Lower leg skin (tissue), 4 donors: ENCODE results near the gene SCTR. TPM values are rescaled to one million over a fixed set of nuclear protein-coding genes. Genes with fewer than 3 reads are reported as not detected.

Experiments used
- DNase-seq, 2 donors: peaks; one replicate each; pipeline ENCODE4 v3.0.0-alpha.2; 2019; ENCODE audit warnings: low spot score in 2 of 2
- H3K4me3 ChIP-seq: fragments of 200-600 bp; sonication (generic); 2 replicates; pipeline ENCODE4 v1.5.1; 2017; ENCODE audit warnings: mild to moderate bottlenecking, low read depth; ENCODE audit not compliant: poor library complexity, severe bottlenecking
- CTCF ChIP-seq, 3 donors: fragments of 450-650 bp; IDR thresholded peaks; one replicate each; pipeline ENCODE4 v1.5.1; 2016; ENCODE audit warnings: antibody characterized with exemption in 3 of 3, mild to moderate bottlenecking in 3 of 3, moderate library complexity in 2 of 3
- POLR2A ChIP-seq, 2 donors: fragments of 450-650 bp; IDR thresholded peaks; one replicate each; pipeline ENCODE4 v1.6.1; 2016 to 2017; ENCODE audit warnings: antibody characterized with exemption in 2 of 2, mild to moderate bottlenecking in 1 of 2, moderate library complexity in 1 of 2
- WGBS, 2 donors: methylation state at CpG; one replicate each; pipeline ENCODE4 v1.1.5; 2018; 5-methylcytosine and 5-hydroxymethylcytosine counted together
- intact Hi-C: fragments of 100-400 bp; cut with DNase I; formaldehyde crosslinking; loops from one replicate; pipeline ENCODE4 v1.15.0; 2023; ENCODE audit warnings: low total_unique reads
- total RNA-seq, 4 donors: library from RNA; depleted of rRNA; stranded (reverse); fragments of >200 nt; gene quantifications; one replicate each; pipeline ENCODE4 v1.1.0, GENCODE V29; 2016

Gene SCTR
- total RNA-seq, 4 donors from 2014 or later = not detected

GRCh38 chr2:119448427-119449141, 75.7 kb downstream of the SCTR start:
- 83 to 84% methylated on average over 9 of the region's 9 CpGs for WGBS, 2 donors
- H3K4me3 ChIP-seq = no peak overlapping the region
- no peak for DNase-seq
- TF ChIP-seq POLR2A (IDR thresholded peaks at IDR 0.05) (no peak), CTCF (IDR thresholded peaks at IDR 0.05) (no peak)
- intact Hi-C loops = no loop called here

DNA sequence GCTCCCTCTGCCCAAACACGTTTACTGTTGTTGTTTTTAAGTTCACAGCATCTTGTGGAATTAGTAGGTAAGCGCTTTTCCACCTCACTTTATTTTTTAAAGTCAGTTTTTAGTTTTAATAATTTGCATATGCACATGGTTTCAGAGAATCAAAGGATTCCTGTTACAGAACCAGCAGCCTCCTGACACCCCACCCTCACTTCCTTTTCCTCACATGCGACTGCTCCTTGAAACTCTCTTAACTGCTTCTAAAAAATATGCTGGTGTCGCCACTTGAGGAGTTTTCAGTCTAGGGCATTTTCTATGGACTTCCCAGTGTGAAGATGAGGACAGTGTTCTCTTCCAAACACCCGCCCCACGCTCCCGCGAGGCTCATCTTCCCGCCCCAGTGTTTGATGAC, 78.2 kb downstream of the SCTR start:
- intact Hi-C loops = no loop called here
- WGBS, 2 donors = 70 to 74% methylated on average over 9 of the region's 9 CpGs
- no peak overlapping the region for H3K4me3 ChIP-seq
- DNase-seq = no peak
- no peak for TF ChIP-seq CTCF (IDR thresholded peaks at IDR 0.05)
- no peak for TF ChIP-seq POLR2A (IDR thresholded peaks at IDR 0.05)

DNA sequence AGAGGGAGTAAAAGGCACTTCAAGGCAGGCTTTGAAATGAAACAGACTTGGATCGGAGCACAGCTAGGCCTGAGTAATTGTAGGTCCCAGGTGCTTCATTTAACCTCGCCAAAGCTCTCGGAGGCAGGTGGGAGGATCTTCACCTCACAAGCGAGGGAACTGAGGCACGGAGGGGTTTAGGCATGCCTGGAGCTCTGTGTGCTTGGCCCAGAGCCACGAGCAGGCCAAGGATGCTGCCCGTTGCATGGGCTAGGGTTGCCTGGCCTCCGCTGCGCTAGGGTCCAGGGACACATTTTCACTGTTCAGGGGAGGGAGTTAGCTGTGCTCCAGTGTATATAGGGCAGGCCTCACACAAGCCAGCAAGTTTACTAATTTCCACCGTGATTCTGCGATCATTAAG, 81.4 kb downstream of the SCTR start:
- no peak for DNase-seq
- TF ChIP-seq CTCF (IDR thresholded peaks at IDR 0.05) = no peak
- WGBS, 2 donors = 86 to 93% methylated on average over 11 of the region's 11 CpGs
- H3K4me3 ChIP-seq = no peak overlapping the region
- intact Hi-C loops = no loop called here

DNA sequence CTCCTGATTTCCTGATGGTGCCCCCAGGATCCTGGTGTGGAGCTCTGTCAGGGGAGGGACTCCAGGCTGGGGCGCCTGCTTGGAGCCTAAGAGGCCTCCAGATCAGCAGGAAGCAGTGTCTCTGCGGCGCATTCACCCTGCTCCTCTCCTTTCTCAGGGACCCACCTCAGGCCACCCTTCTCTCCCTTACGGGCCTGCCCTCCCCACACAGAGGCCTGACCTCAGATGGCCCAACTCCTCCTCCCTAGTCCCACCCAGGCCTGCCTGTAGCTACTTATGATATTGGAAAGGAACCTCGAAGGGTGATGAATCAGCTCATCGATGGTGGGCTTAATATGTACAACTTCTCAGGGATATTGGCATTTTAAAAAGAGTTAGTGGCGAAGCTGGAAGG, 82.1 kb downstream of the SCTR start:
- intact Hi-C loops = no loop called here
- no peak overlapping the region for H3K4me3 ChIP-seq
- WGBS, 2 donors = 74 to 83% methylated on average over 7 of the region's 7 CpGs
- TF ChIP-seq POLR2A (IDR thresholded peaks at IDR 0.05) (no peak), CTCF (IDR thresholded peaks at IDR 0.05) (no peak)
- no peak for DNase-seq

DNA sequence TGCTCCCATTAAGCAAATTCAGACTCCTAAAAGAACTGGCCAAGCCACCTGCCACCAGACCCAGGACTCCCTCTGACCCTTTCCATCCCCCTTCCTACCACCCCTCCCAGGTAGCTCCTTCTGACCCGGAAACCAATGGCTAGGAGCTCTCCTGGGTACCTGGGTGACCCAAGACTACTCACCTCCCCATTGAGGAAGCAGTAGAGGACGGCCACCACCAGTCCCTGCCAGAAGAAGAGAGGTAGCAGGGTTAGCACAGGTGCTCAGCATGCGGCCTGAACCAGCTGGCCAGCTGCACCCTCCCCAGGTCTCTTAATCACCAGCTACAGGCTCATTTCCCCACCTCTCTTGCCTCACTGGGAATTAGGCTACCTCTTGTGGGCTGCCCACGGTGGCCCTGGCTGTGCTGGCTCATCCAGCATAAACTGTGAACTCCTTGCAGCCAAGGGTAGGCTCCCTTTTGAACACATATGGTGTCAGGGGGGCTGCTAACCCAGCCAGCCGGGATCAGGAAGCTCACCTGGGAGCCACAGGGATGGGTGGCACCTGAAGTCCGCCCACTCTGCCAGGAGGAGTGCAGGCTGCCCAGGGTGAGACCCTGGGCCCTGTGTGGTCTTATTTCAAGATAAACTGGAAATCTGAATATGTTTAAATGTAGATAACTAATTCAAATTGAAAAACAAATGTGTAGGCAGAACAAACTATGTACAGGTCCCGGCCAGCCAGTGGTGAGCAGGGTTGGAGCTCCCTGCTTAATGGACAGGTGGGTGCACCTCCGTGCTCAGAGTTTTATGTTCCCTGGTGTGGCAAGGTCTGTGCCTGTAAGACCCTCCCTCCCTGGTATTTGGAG, 82.7 kb downstream of the SCTR start:
- DNase-seq = no peak
- no peak for TF ChIP-seq CTCF (IDR thresholded peaks at IDR 0.05)
- TF ChIP-seq POLR2A (IDR thresholded peaks at IDR 0.05) = no peak
- no peak overlapping the region for H3K4me3 ChIP-seq
- intact Hi-C loops = no loop called here
- 87 to 89% methylated on average over 8 of the region's 8 CpGs for WGBS, 2 donors
